DOHH2 (cell line): ENCODE measurements around the gene FOXD2.

Experiments
- CTCF ChIP-seq: fragments of 200-600 bp; sonication (generic); IDR thresholded peaks from one replicate; pipeline ENCODE4 v1.5.1; 2014; ENCODE audit warnings: antibody characterized with exemption, mild to moderate bottlenecking, low read depth, low read length; ENCODE audit not compliant: poor library complexity, severe bottlenecking
- EZH2phosphoT487 ChIP-seq: fragments of 200-600 bp; sonication (generic); IDR thresholded peaks from 2 replicates; pipeline ENCODE4 v1.6.1; 2017; ENCODE audit warnings: borderline replicate concordance, mild to moderate bottlenecking, antibody characterized with exemption, low read length, moderate library complexity, mixed read lengths

- no peak for TF ChIP-seq CTCF
- TF ChIP-seq EZH2phosphoT487: no peak
Observed at GRCh38 chr1:47433037-47433421, 4.8 kb upstream of the FOXD2 start.
